ENCODE measurements around the gene ALDH1B1. TPM values are rescaled to one million over a fixed set of nuclear protein-coding genes. Genes with fewer than 3 reads are reported as not detected.

The ALDH1B1 gene
- total and polyA plus RNA-seq, 2 of the 13 experiments (the other 11 are each of a cell fraction or from before 2014, with no cell fraction given), result 45.1 to 125 TPM

DNA sequence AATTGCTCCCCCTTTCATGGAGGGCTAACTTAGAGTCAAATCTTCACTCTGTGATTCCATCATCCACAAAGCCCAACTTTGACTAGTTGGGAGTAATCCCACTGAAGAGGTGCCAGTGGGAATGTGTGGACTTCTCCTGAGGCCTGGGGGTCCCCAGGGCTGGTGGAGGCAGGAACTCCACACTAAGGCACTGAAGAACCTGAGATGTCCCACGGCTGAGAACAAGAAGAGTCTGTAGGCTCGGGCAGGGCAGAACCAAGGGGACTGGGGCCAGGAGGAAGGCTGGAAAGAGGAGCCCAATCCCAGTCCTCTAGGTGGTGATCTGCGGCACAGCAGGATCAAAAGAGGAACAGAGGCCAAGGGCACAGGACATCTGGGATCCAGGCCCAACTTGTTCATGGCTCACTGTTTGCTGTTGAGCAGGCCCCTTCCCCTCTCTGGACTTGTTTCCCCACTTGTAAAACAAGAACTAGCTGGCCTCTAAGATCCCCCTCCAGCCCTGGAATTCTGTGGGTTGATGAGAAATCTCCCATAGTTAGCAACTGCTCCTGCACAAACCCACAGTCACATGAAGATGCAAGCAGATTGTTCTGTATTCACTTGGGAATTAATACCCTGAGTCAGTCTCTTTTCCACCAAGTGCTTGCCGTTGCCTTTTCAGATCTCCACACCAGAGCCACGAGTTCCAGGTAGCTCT lies 32.7 kb upstream of the ALDH1B1 start (continued):
- TF ChIP-seq, protein P1, sequence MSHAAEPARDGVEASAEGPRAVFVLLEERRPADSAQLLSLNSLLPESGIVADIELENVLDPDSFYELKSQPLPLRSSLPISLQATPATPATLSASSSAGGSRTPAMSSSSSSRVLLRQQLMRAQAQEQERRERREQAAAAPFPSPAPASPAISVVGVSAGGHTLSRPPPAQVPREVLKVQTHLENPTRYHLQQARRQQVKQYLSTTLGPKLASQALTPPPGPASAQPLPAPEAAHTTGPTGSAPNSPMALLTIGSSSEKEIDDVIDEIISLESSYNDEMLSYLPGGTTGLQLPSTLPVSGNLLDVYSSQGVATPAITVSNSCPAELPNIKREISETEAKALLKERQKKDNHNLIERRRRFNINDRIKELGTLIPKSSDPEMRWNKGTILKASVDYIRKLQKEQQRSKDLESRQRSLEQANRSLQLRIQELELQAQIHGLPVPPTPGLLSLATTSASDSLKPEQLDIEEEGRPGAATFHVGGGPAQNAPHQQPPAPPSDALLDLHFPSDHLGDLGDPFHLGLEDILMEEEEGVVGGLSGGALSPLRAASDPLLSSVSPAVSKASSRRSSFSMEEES (CRISPR knock-in tag; IDR thresholded peaks at IDR 0.05), result no peak
- TF ChIP-seq ZNF83 (CRISPR knock-in tag; IDR thresholded peaks at IDR 0.05; ENCODE audit: borderline replicate concordance), result no peak
- 0 out of 2 replicates have a peak, but pooled peaks have one; percentile 29 for TF ChIP-seq ZMYM3 (CRISPR knock-in tag; IDR thresholded peaks at IDR 0.05)
- TF ChIP-seq, protein P2, sequence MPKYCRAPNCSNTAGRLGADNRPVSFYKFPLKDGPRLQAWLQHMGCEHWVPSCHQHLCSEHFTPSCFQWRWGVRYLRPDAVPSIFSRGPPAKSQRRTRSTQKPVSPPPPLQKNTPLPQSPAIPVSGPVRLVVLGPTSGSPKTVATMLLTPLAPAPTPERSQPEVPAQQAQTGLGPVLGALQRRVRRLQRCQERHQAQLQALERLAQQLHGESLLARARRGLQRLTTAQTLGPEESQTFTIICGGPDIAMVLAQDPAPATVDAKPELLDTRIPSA (CRISPR knock-in tag; IDR thresholded peaks at IDR 0.05; ENCODE audit: borderline replicate concordance), result no peak
- 0 out of 2 replicates have a peak, but pooled peaks have one; percentile 0 for TF ChIP-seq POGZ (CRISPR knock-in tag; IDR thresholded peaks at IDR 0.05)
- TF ChIP-seq, protein P3, sequence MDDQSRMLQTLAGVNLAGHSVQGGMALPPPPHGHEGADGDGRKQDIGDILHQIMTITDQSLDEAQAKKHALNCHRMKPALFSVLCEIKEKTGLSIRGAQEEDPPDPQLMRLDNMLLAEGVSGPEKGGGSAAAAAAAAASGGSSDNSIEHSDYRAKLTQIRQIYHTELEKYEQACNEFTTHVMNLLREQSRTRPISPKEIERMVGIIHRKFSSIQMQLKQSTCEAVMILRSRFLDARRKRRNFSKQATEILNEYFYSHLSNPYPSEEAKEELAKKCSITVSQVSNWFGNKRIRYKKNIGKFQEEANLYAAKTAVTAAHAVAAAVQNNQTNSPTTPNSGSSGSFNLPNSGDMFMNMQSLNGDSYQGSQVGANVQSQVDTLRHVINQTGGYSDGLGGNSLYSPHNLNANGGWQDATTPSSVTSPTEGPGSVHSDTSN (CRISPR knock-in tag; IDR thresholded peaks at IDR 0.05; ENCODE audit: borderline replicate concordance), result no peak
- TF ChIP-seq POLR2A (IDR thresholded peaks at IDR 0.05; ENCODE audit: insufficient read depth in 1 of 2, low read depth in 2 of 2, low read length in 2 of 2), result no peak
- TF ChIP-seq ZNF570 (CRISPR knock-in tag; IDR thresholded peaks at IDR 0.05; ENCODE audit: borderline replicate concordance), result no peak
- TF ChIP-seq NFRKB (IDR thresholded peaks at IDR 0.05), result no peak
- TF ChIP-seq IRF2 (CRISPR knock-in tag; IDR thresholded peaks at IDR 0.05), result 0 out of 2 replicates have a peak, but pooled peaks have one; percentile 10
- TF ChIP-seq, protein P4, sequence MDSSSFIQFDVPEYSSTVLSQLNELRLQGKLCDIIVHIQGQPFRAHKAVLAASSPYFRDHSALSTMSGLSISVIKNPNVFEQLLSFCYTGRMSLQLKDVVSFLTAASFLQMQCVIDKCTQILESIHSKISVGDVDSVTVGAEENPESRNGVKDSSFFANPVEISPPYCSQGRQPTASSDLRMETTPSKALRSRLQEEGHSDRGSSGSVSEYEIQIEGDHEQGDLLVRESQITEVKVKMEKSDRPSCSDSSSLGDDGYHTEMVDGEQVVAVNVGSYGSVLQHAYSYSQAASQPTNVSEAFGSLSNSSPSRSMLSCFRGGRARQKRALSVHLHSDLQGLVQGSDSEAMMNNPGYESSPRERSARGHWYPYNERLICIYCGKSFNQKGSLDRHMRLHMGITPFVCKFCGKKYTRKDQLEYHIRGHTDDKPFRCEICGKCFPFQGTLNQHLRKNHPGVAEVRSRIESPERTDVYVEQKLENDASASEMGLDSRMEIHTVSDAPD (CRISPR knock-in tag; IDR thresholded peaks at IDR 0.05), result no peak
- no peak for TF ChIP-seq ZNF703 (CRISPR knock-in tag; IDR thresholded peaks at IDR 0.05; ENCODE audit: borderline replicate concordance)
- no peak for TF ChIP-seq NBN (conservative IDR thresholded peaks at IDR 0.05)

Measured in HepG2 (cell line).